ENCODE data around the gene IL17F. TPM values are rescaled to one million over a fixed set of nuclear protein-coding genes. Genes with fewer than 3 reads are reported as not detected.
A peak's percentile ranks its signal among the peaks of the same experiment; 100 is the strongest.

Gene IL17F
- total RNA-seq, 2 experiments from 2014 or later: not detected

GRCh38 chr6:52233975-52234823 is 10.1 kb downstream of the IL17F start:
- H3K4me2 ChIP-seq (ENCODE audit: low read length): no peak overlapping the region
- no peaks in the 10 kb centered on the region for H3K79me2 ChIP-seq (ENCODE audit: insufficient read depth, low read depth, low read length)
- no peaks in the 10 kb centered on the region for H3K36me3 ChIP-seq (ENCODE audit: insufficient read depth, low read length)
- H3K9me3 ChIP-seq (ENCODE audit: low read length): no peaks in the 10 kb centered on the region
- ChIA-PET CTCF (ENCODE audit: unreplicated experiment) (interaction anchor here (0.6 to 0.7 kb wide), 2 partner anchors 71 to 78 kb away, joined by 3 read pairs; no protein-coding TSS in a partner anchor), POLR2A (interaction anchor here (1.1 kb wide), 1 partner anchor 78 kb away, joined by 3 read pairs; no protein-coding TSS in a partner anchor)
- no peaks in the 10 kb centered on the region for H4K20me1 ChIP-seq (ENCODE audit: insufficient read depth, low read length)
- peak; percentile 28 for DNase-seq (ENCODE audit: low spot score)
- H3K27ac ChIP-seq (ENCODE audit: low read depth, low read length, poor library complexity, severe bottlenecking): no peak overlapping the region
- intact Hi-C loops (cut with micrococcal nuclease; ENCODE audit: unreplicated experiment): loop anchor here (5.0 kb wide), 1 partner anchor 147 kb away; the partner anchor contains the start of gene PKHD1
- BruUV-seq (replicated peaks): no TSS peak
- H3K9me2 ChIP-seq (ENCODE audit: insufficient read depth, low read length): no peaks in the 10 kb centered on the region
- TF ChIP-seq EZH2phosphoT487 (IDR thresholded peaks at IDR 0.05; ENCODE audit: borderline replicate concordance, low read depth, low read length): no peak
- TF ChIP-seq, protein P1, sequence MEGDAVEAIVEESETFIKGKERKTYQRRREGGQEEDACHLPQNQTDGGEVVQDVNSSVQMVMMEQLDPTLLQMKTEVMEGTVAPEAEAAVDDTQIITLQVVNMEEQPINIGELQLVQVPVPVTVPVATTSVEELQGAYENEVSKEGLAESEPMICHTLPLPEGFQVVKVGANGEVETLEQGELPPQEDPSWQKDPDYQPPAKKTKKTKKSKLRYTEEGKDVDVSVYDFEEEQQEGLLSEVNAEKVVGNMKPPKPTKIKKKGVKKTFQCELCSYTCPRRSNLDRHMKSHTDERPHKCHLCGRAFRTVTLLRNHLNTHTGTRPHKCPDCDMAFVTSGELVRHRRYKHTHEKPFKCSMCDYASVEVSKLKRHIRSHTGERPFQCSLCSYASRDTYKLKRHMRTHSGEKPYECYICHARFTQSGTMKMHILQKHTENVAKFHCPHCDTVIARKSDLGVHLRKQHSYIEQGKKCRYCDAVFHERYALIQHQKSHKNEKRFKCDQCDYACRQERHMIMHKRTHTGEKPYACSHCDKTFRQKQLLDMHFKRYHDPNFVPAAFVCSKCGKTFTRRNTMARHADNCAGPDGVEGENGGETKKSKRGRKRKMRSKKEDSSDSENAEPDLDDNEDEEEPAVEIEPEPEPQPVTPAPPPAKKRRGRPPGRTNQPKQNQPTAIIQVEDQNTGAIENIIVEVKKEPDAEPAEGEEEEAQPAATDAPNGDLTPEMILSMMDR (conservative IDR thresholded peaks at IDR 0.05; ENCODE audit: low read length): peak; percentile 73
- H2AFZ ChIP-seq (ENCODE audit: low read length): no peak overlapping the region
- no peak overlapping the region for H3K4me3 ChIP-seq (ENCODE audit: low read depth, low read length, poor library complexity, severe bottlenecking)
- no peaks in the 10 kb centered on the region for H3K4me1 ChIP-seq (ENCODE audit: insufficient read depth, low read length, poor library complexity, severe bottlenecking)

- intact Hi-C loops (cut with micrococcal nuclease; ENCODE audit: unreplicated experiment): loop anchor here (5.0 kb wide), 1 partner anchor 146 kb away; the partner anchor contains the start of gene PKHD1
- CTCF ChIA-PET (ENCODE audit: unreplicated experiment): interaction anchor here (0.7 kb wide), 1 partner anchor 70 kb away, joined by 3 read pairs; no protein-coding TSS in a partner anchor
Observed at GRCh38 chr6:52233005-52233404, 11.3 kb downstream of the IL17F start.

More at GRCh38 chr6:52233005-52233404, 11.3 kb downstream of the IL17F start:
- H3K9me2 ChIP-seq (ENCODE audit: insufficient read depth, low read length): no peaks in the 10 kb centered on the region
- H3K27ac ChIP-seq (ENCODE audit: low read depth, low read length, poor library complexity, severe bottlenecking): no peak overlapping the region
- POLR2A ChIA-PET: interaction anchor here (0.6 to 1.1 kb wide), 2 partner anchors 77 to 165 kb away, joined by 3 to 5 read pairs; no protein-coding TSS in a partner anchor
- H4K20me1 ChIP-seq (ENCODE audit: insufficient read depth, low read length): no peaks in the 10 kb centered on the region
- H3K4me3 ChIP-seq (ENCODE audit: low read depth, low read length, poor library complexity, severe bottlenecking): no peak overlapping the region
- no TSS peak for BruUV-seq (replicated peaks)
- H3K4me2 ChIP-seq (ENCODE audit: low read length): no peak overlapping the region
- DNase-seq (ENCODE audit: low spot score): no peak
- H3K4me1 ChIP-seq (ENCODE audit: insufficient read depth, low read length, poor library complexity, severe bottlenecking): no peaks in the 10 kb centered on the region
- no peaks in the 10 kb centered on the region for H3K79me2 ChIP-seq (ENCODE audit: insufficient read depth, low read depth, low read length)
- TF ChIP-seq EZH2phosphoT487 (IDR thresholded peaks at IDR 0.05; ENCODE audit: borderline replicate concordance, low read depth, low read length): no peak
- TF ChIP-seq, protein P1 (conservative IDR thresholded peaks at IDR 0.05; ENCODE audit: low read length): no peak
- no peaks in the 10 kb centered on the region for H3K36me3 ChIP-seq (ENCODE audit: insufficient read depth, low read length)
- no peak overlapping the region for H2AFZ ChIP-seq (ENCODE audit: low read length)
- H3K9me3 ChIP-seq (ENCODE audit: low read length): no peaks in the 10 kb centered on the region
